NCI-H460 (cell line): Measurements from ENCODE around the gene CDC7. TPM values are rescaled to one million over a fixed set of nuclear protein-coding genes. Genes with fewer than 3 reads are reported as not detected.
"Not testable (repeated sequence)": the region's sequence is repeated elsewhere in the genome, so short reads cannot be mapped to it uniquely, and the experiment has no call there.

Source experiments
- DNase-seq: peaks from one replicate; pipeline ENCODE4 v3.0.0-alpha.2; 2016; ENCODE audit warnings: low read depth; ENCODE audit errors: extremely low read depth
- total RNA-seq: library from RNA; depleted of rRNA; stranded (reverse); fragments of >200 nt; shearing (Covaris generic); gene quantifications from 2 replicates; pipeline ENCODE4 v1.2.3, GENCODE V29; 2014

The CDC7 gene
- total RNA-seq, 1 experiment from 2014 or later = 18.2 TPM

- DNase-seq = no peak
Observed at GRCh38 chr1:91507328-91507727, 6.7 kb downstream of the CDC7 start.

- DNase-seq = no peak
Observed at GRCh38 chr1:91510754-91511153, 10.1 kb downstream of the CDC7 start.

GRCh38 chr1:91511386-91511785 is 10.7 kb downstream of the CDC7 start:
- DNase-seq = peak; percentile 47

GRCh38 chr1:91513160-91513559 is 12.5 kb downstream of the CDC7 start:
- no peak for DNase-seq

GRCh38 chr1:91513706-91514105 is 13.1 kb downstream of the CDC7 start:
- no peak for DNase-seq

GRCh38 chr1:91515994-91516393 is 15.3 kb downstream of the CDC7 start:
- DNase-seq = no peak

GRCh38 chr1:91516605-91517004 is 16.0 kb downstream of the CDC7 start:
- not testable (repeated sequence) for DNase-seq

GRCh38 chr1:91519167-91519566 is 18.5 kb downstream of the CDC7 start:
- not testable (repeated sequence) for DNase-seq

- DNase-seq = no peak
Observed at GRCh38 chr1:91520942-91521507, 20.4 kb downstream of the CDC7 start.

GRCh38 chr1:91523482-91523881 is 22.8 kb downstream of the CDC7 start:
- DNase-seq = no peak

- DNase-seq = no peak
Observed at GRCh38 chr1:91526496-91526895, 25.8 kb downstream of the CDC7 start.

- no peak for DNase-seq
Observed at GRCh38 chr1:91527266-91527765, 26.7 kb downstream of the CDC7 start.

GRCh38 chr1:91527781-91528180 is 27.1 kb downstream of the CDC7 start:
- no peak for DNase-seq

- DNase-seq = peak; percentile 61
Observed at GRCh38 chr1:91529856-91530255, 29.2 kb downstream of the CDC7 start.

GRCh38 chr1:91533361-91534024 is 32.8 kb downstream of the CDC7 start:
- DNase-seq = no peak

- no peak for DNase-seq
Observed at GRCh38 chr1:91535441-91535840, 34.8 kb downstream of the CDC7 start.

GRCh38 chr1:91537281-91537986 is 36.8 kb downstream of the CDC7 start:
- DNase-seq = no peak

- no peak for DNase-seq
Observed at GRCh38 chr1:91537987-91538304, 37.3 kb downstream of the CDC7 start.

- DNase-seq = no peak
Observed at GRCh38 chr1:91540910-91541309, 40.3 kb downstream of the CDC7 start.

- no peak for DNase-seq
Observed at GRCh38 chr1:91541918-91542533, 41.4 kb downstream of the CDC7 start.

GRCh38 chr1:91545506-91546300 is 45.1 kb downstream of the CDC7 start:
- no peak for DNase-seq
